Hepatic stellate cell (primary cell): ENCODE results near the gene MRPL10.

Experiments
- DNase-seq: peaks from one replicate; pipeline ENCODE4 v3.0.0; 2011; ENCODE audit warnings: low spot score

MRPL10 gene

GRCh38 chr17:47831003-47831933, at the start of gene MRPL10, which contains the start of gene LRRC46:
MRPL10 (minus strand) TSS chr17:47831541; CDS start chr17:47831511, 30 bp downstream.
LRRC46 (plus strand) TSS chr17:47831670; CDS start chr17:47831990, 320 bp downstream.
- peak; percentile 100 for DNase-seq

GRCh38 chr17:47879776-47880454, 48.6 kb upstream of the MRPL10 start:
- no peak for DNase-seq

GRCh38 chr17:47879028-47879585, 47.8 kb upstream of the MRPL10 start:
- no peak for DNase-seq

- no peak for DNase-seq
Observed at GRCh38 chr17:47878203-47879027, 47.1 kb upstream of the MRPL10 start.

- DNase-seq = no peak
Observed at GRCh38 chr17:47877368-47878034, 46.2 kb upstream of the MRPL10 start.

- DNase-seq = no peak
Observed at GRCh38 chr17:47875011-47875985, 44.0 kb upstream of the MRPL10 start.

- no peak for DNase-seq
Observed at GRCh38 chr17:47873200-47874090, 42.1 kb upstream of the MRPL10 start.

GRCh38 chr17:47872651-47873161, 41.4 kb upstream of the MRPL10 start:
- no peak for DNase-seq

- no peak for DNase-seq
Observed at GRCh38 chr17:47872019-47872650, 40.8 kb upstream of the MRPL10 start.

GRCh38 chr17:47871048-47871447, 39.7 kb upstream of the MRPL10 start:
- no peak for DNase-seq

GRCh38 chr17:47870056-47870455, 38.7 kb upstream of the MRPL10 start:
- no peak for DNase-seq

GRCh38 chr17:47869114-47869513, 37.8 kb upstream of the MRPL10 start:
- no peak for DNase-seq

- no peak for DNase-seq
Observed at GRCh38 chr17:47867813-47868533, 36.6 kb upstream of the MRPL10 start.

- DNase-seq = no peak
Observed at GRCh38 chr17:47866941-47867340, 35.6 kb upstream of the MRPL10 start.

- DNase-seq = no peak
Observed at GRCh38 chr17:47864791-47865216, 33.5 kb upstream of the MRPL10 start.

GRCh38 chr17:47862621-47863440, 31.5 kb upstream of the MRPL10 start:
- peak; percentile 93 for DNase-seq

- no peak for DNase-seq
Observed at GRCh38 chr17:47860386-47860785, 29.0 kb upstream of the MRPL10 start.
